ENCODE measurements around the gene SLC12A1. TPM values are rescaled to one million over a fixed set of nuclear protein-coding genes. Genes with fewer than 3 reads are reported as not detected.

Gene SLC12A1
- total and polyA plus RNA-seq, 2 experiments from 2014 or later = 0.57 to 0.59 TPM

GRCh38 chr15:48253172-48253571 is 47.1 kb downstream of the SLC12A1 start:
- no peak for TF ChIP-seq ZNF331 (CRISPR knock-in tag; IDR thresholded peaks at IDR 0.05; ENCODE audit: low read depth)
- TF ChIP-seq, protein P1, sequence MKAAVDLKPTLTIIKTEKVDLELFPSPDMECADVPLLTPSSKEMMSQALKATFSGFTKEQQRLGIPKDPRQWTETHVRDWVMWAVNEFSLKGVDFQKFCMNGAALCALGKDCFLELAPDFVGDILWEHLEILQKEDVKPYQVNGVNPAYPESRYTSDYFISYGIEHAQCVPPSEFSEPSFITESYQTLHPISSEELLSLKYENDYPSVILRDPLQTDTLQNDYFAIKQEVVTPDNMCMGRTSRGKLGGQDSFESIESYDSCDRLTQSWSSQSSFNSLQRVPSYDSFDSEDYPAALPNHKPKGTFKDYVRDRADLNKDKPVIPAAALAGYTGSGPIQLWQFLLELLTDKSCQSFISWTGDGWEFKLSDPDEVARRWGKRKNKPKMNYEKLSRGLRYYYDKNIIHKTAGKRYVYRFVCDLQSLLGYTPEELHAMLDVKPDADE (IDR thresholded peaks at IDR 0.05) = no peak
- TF ChIP-seq JUNB (IDR thresholded peaks at IDR 0.05; ENCODE audit: unreplicated experiment) = no peak
- no peak for TF ChIP-seq CREB1 (CRISPR knock-in tag; IDR thresholded peaks at IDR 0.05; ENCODE audit: low read depth)
- TF ChIP-seq, protein P2, sequence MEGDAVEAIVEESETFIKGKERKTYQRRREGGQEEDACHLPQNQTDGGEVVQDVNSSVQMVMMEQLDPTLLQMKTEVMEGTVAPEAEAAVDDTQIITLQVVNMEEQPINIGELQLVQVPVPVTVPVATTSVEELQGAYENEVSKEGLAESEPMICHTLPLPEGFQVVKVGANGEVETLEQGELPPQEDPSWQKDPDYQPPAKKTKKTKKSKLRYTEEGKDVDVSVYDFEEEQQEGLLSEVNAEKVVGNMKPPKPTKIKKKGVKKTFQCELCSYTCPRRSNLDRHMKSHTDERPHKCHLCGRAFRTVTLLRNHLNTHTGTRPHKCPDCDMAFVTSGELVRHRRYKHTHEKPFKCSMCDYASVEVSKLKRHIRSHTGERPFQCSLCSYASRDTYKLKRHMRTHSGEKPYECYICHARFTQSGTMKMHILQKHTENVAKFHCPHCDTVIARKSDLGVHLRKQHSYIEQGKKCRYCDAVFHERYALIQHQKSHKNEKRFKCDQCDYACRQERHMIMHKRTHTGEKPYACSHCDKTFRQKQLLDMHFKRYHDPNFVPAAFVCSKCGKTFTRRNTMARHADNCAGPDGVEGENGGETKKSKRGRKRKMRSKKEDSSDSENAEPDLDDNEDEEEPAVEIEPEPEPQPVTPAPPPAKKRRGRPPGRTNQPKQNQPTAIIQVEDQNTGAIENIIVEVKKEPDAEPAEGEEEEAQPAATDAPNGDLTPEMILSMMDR (conservative IDR thresholded peaks at IDR 0.05; ENCODE audit: low read depth in 2 of 2) = no peak
- no peak for TF ChIP-seq EZH2 (IDR thresholded peaks at IDR 0.05; ENCODE audit: low read depth, unreplicated experiment)
- TF ChIP-seq NANOG (IDR thresholded peaks at IDR 0.05; ENCODE audit: borderline replicate concordance) = no peak
- no peak for TF ChIP-seq POLR2AphosphoS5 (IDR thresholded peaks at IDR 0.05; ENCODE audit: low read depth)
- no peak for TF ChIP-seq ZNF462 (CRISPR knock-in tag; IDR thresholded peaks at IDR 0.05)
- TF ChIP-seq REST (IDR thresholded peaks at IDR 0.05; ENCODE audit: unreplicated experiment) = no peak
- TF ChIP-seq ZNF114 (CRISPR knock-in tag; IDR thresholded peaks at IDR 0.05) = no peak
- TF ChIP-seq EZH2phosphoT487 (IDR thresholded peaks at IDR 0.05; ENCODE audit: unreplicated experiment) = no peak
- no peak for TF ChIP-seq STAT1 (IDR thresholded peaks at IDR 0.05; ENCODE audit: unreplicated experiment)
- Mint-ChIP-seq H3K27me3 (ENCODE audit: insufficient read depth, low read depth, poor library complexity) (peaks cover 10% of the 10 kb centered on the region), H3K4me1 (peaks cover 3% of the 10 kb centered on the region; the same call in 2 of the 3 replicates)

More at GRCh38 chr15:48253172-48253571, 47.1 kb downstream of the SLC12A1 start:
- H3K4me3 ChIP-seq = no peak overlapping the region
- no peak overlapping the region for H3K4me2 ChIP-seq
- H3F3A ChIP-seq (replicated peaks; ENCODE audit: low read depth) = no peaks in the 10 kb centered on the region
- H3K27me3 ChIP-seq (ENCODE audit: insufficient read depth) = no peaks in the 10 kb centered on the region
- Mint-ChIP-seq H3K9me3 (peaks cover 22% of the 10 kb centered on the region), H3K36me3 (ENCODE audit: low read depth) (peaks cover 17% of the 10 kb centered on the region), H3K4me3 (no peak overlapping the region), H3K27ac (no peak overlapping the region)
- no peaks in the 10 kb centered on the region for H3K79me2 ChIP-seq (replicated peaks; ENCODE audit: insufficient read depth)
- no peak overlapping the region for H2AFZ ChIP-seq
- ATAC-seq (no peak), DNase-seq (ENCODE audit: low spot score) (no peak)
- H4K20me1 ChIP-seq (replicated peaks; ENCODE audit: insufficient read depth) = no peaks in the 10 kb centered on the region
- no peaks in the 10 kb centered on the region for H3K36me3 ChIP-seq (ENCODE audit: insufficient read depth)
- no peak overlapping the region for H3K27ac ChIP-seq (ENCODE audit: low read depth)
- H3K9me2 ChIP-seq (ENCODE audit: insufficient read depth) = peaks cover 7% of the 10 kb centered on the region; the same call in 1 of the 2 replicates
- H3K4me1 ChIP-seq (ENCODE audit: insufficient read depth) = no peaks in the 10 kb centered on the region

Data from GM23338 (cell line).